AG04450 (cell line): ENCODE data around the gene KCNA10. TPM values are rescaled to one million over a fixed set of nuclear protein-coding genes. Genes with fewer than 3 reads are reported as not detected.

Experiments
- CTCF ChIA-PET: fragments of 300-600, 350-600 bp; formaldehyde crosslinking; extraction: SDS; loops from one replicate; lab custom pipeline; 2022; ENCODE audit warnings: antibody characterized with exemption, inconsistent platforms; lab: Charles Lee
- POLR2A ChIA-PET: fragments of 350-600 bp; formaldehyde crosslinking; extraction: SDS; loops from one replicate; lab custom pipeline; 2021; ENCODE audit warnings: antibody characterized with exemption, inconsistent platforms; lab: Yijun Ruan, JAX
- DNase-seq: peaks from one replicate; pipeline ENCODE4 v3.0.0-alpha.2; 2011; ENCODE audit warnings: low read depth, low spot score
- H3K27ac ChIP-seq: one replicate; pipeline ENCODE4 v1.5.1; 2012; ENCODE audit warnings: low read depth, low read length, control low read depth
- H3K27me3 ChIP-seq: one replicate; pipeline ENCODE4 v1.6.0; 2012; ENCODE audit warnings: low read length; ENCODE audit not compliant: control insufficient read depth, insufficient read depth
- H3K4me3 ChIP-seq: 2 replicates; pipeline ENCODE4 v1.5.1; 2011; ENCODE audit warnings: mild to moderate bottlenecking, low read depth, low read length, control low read depth
- H3K9me3 ChIP-seq: 2 replicates; pipeline ENCODE4 v1.5.1; 2012; ENCODE audit warnings: low read length; ENCODE audit not compliant: control insufficient read depth, insufficient read depth
- polyA plus RNA-seq: library from polyadenylated mRNA; depleted of rRNA; stranded (reverse); fragments of >200 nt; gene quantifications from 2 replicates; pipeline ENCODE4 v1.2.3, GENCODE V29; 2011
- TF ChIP-seq, protein P1 (sequence below): IDR thresholded peaks from 2 replicates; pipeline ENCODE4 v1.5.1; 2011; ENCODE audit warnings: low read depth, low read length, control low read depth, inconsistent platforms

Gene KCNA10
- polyA plus RNA-seq, 1 experiment, result not detected

- Histone ChIP-seq H3K27ac (no peak overlapping the region), H3K4me3 (no peak overlapping the region), H3K9me3 (no peaks in the 10 kb centered on the region), H3K27me3 (peaks cover 31% of the 10 kb centered on the region)
- POLR2A ChIA-PET, result interaction anchor here (0.6 kb wide), 1 partner anchor 10 kb away, joined by 3 read pairs; no protein-coding TSS in a partner anchor
- no peak for DNase-seq
- TF ChIP-seq, protein P1, sequence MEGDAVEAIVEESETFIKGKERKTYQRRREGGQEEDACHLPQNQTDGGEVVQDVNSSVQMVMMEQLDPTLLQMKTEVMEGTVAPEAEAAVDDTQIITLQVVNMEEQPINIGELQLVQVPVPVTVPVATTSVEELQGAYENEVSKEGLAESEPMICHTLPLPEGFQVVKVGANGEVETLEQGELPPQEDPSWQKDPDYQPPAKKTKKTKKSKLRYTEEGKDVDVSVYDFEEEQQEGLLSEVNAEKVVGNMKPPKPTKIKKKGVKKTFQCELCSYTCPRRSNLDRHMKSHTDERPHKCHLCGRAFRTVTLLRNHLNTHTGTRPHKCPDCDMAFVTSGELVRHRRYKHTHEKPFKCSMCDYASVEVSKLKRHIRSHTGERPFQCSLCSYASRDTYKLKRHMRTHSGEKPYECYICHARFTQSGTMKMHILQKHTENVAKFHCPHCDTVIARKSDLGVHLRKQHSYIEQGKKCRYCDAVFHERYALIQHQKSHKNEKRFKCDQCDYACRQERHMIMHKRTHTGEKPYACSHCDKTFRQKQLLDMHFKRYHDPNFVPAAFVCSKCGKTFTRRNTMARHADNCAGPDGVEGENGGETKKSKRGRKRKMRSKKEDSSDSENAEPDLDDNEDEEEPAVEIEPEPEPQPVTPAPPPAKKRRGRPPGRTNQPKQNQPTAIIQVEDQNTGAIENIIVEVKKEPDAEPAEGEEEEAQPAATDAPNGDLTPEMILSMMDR, result no peak
- CTCF ChIA-PET, result interaction anchor here (1.1 to 1.5 kb wide), 2 partner anchors 45 to 298 kb away, joined by 3 read pairs; no protein-coding TSS in a partner anchor
These were observed 13.4 kb downstream of the KCNA10 start for GRCh38 chr1:110505596-110505995.

GRCh38 chr1:110504226-110504625, 14.7 kb downstream of the KCNA10 start:
- DNase-seq, result no peak
- ChIA-PET CTCF (no interaction called here), POLR2A (no interaction called here)
- no peaks in the 10 kb centered on the region for H3K9me3 ChIP-seq
- TF ChIP-seq, protein P1, result no peak
- H3K27me3 ChIP-seq, result peaks cover 39% of the 10 kb centered on the region
- no peak overlapping the region for H3K4me3 ChIP-seq
- no peak overlapping the region for H3K27ac ChIP-seq

DNA sequence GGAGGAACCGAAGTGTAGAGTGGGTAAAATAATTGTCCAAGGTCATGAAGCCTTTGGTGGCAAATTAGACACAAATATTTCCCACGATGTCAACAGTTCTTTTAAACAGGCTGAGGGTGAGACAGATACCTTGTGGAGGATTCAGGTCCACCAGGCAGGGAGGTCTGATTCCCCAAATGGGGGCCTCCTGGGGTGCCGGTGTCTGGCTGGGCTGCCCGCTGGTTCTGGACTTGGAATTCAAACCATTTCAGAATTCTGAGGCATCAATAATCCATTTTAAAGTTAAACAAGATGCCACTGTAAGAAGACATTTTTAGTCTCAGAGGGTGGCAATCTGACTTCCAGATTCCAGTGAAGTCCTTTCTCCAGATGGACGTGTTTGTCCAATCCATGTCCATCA, 15.5 kb downstream of the KCNA10 start:
- DNase-seq, result no peak
- CTCF ChIA-PET, result interaction anchor here (1.0 kb wide), 1 partner anchor 87 kb away, joined by 3 read pairs; no protein-coding TSS in a partner anchor
- POLR2A ChIA-PET, result no interaction called here
- TF ChIP-seq, protein P1, result no peak
- no peaks in the 10 kb centered on the region for H3K9me3 ChIP-seq
- no peak overlapping the region for H3K4me3 ChIP-seq
- peaks cover 43% of the 10 kb centered on the region for H3K27me3 ChIP-seq
- H3K27ac ChIP-seq, result no peak overlapping the region

- no peaks in the 10 kb centered on the region for H3K9me3 ChIP-seq
- H3K27me3 ChIP-seq, result peaks cover 40% of the 10 kb centered on the region
- ChIA-PET CTCF (interaction anchor here (0.7 to 1.8 kb wide), 3 partner anchors 86 to 299 kb away, joined by 3 to 9 read pairs (median 4); no protein-coding TSS in a partner anchor), POLR2A (no interaction called here)
- H3K4me3 ChIP-seq, result no peak overlapping the region
- no peak overlapping the region for H3K27ac ChIP-seq
- no peak for DNase-seq
- TF ChIP-seq, protein P1, result no peak
These were observed 16.4 kb downstream of the KCNA10 start for GRCh38 chr1:110502402-110503151.
